MV-4-11 (cell line): ENCODE measurements around the gene PPP1R2B.

ENCODE experiments used
- DNase-seq: peaks from one replicate; lab custom pipeline; 2025; lab: John Stamatoyannopoulos, UW

Gene PPP1R2B

DNA sequence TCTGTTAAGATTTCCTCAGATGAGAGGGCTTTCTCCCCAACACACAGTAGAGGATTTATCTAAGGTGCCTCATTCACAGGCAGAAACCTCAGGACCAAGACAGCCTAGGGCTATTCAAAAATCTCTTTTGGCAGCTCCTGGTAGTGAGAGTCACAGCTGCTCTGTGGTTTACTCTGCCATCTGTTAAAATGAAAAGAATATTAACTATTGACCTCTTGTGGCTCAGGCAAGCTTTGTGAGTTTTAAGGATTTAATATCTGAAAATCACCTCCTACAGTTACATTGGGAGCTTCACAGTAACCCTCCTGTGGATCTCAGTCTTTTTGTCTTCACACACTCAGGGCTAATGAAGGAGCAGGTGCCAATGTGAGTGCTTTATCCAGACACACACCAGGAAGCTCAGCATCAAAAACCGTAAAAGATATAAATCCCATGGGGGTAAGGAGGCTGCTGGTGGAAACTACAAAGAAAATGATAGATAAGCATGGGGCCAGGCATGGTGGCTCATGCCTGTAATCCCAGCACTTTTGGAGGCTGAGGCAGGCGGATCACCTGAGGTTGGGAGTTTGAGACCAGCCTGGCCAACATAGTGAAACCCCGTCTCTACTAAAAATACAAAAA, 29.7 kb downstream of the PPP1R2B start:
- DNase-seq: no peak

- DNase-seq: no peak
Observed at GRCh38 chr5:156883316-156883875, 33.3 kb downstream of the PPP1R2B start.

GRCh38 chr5:156888520-156888919, 38.4 kb downstream of the PPP1R2B start:
- no peak for DNase-seq

DNA sequence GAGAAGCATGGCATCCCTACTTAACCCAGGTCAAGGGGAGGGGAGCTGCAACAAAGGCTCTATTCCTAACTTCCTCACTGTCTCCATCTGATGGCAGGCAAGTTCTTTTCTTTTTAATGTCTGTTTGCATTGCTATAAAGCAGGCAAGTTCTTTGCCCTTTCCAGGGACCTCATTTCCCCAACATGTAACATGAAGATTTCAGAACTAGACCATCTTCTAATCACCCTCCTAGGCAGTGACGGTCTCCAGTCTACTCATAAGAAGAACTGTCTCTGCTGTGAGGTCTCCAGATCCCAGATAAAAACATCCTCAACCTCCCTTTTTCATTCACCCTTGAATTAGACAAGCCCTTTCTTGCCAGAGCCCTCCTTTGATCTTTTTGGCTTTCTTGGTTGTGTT, 42.1 kb downstream of the PPP1R2B start:
- DNase-seq: no peak

- DNase-seq: no peak
Observed at GRCh38 chr5:156892864-156893263, 42.8 kb downstream of the PPP1R2B start.

GRCh38 chr5:156893517-156893916, 43.4 kb downstream of the PPP1R2B start:
- peak; percentile 3 for DNase-seq

GRCh38 chr5:156896546-156896945, 46.5 kb downstream of the PPP1R2B start:
- DNase-seq: peak; percentile 68
